ENCODE data around the gene CTTNBP2NL. TPM values are rescaled to one million over a fixed set of nuclear protein-coding genes. Genes with fewer than 3 reads are reported as not detected.
A peak's percentile ranks its signal among the peaks of the same experiment; 100 is the strongest.

Gene CTTNBP2NL
- total and polyA plus RNA-seq, 2 of the 4 experiments (the other 2 are of a cell fraction): 12.4 to 22.0 TPM

DNA sequence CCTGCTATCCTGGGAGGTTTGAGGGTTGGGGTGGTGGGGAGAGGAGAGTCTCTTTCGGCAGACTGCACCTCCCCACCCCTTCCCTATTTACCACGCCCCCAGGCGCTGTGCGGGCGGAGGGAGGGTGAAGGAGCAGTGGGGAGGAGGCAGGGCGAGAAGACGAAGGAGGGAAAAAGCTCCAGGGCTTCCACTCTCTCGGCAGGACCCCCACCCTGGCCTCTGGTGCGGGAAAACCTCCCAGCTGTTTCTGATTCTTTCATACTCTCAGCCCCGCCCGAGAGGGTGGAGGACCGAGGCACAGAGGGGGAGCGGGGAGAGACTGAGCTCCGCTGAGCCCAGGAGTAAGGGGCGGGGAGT lies 111.9 kb downstream of the CTTNBP2NL start:
- TF ChIP-seq, protein P1, sequence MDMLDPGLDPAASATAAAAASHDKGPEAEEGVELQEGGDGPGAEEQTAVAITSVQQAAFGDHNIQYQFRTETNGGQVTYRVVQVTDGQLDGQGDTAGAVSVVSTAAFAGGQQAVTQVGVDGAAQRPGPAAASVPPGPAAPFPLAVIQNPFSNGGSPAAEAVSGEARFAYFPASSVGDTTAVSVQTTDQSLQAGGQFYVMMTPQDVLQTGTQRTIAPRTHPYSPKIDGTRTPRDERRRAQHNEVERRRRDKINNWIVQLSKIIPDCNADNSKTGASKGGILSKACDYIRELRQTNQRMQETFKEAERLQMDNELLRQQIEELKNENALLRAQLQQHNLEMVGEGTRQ (IDR thresholded peaks at IDR 0.05; ENCODE audit: low read depth, low read length): no peak
- no peak for TF ChIP-seq MAZ (IDR thresholded peaks at IDR 0.05; ENCODE audit: borderline replicate concordance, low read depth, low read length)
- TF ChIP-seq RAD21 (IDR thresholded peaks at IDR 0.05; ENCODE audit: low read length): no peak
- TF ChIP-seq CHD1 (IDR thresholded peaks at IDR 0.05; ENCODE audit: low read depth, low read length): no peak
- TF ChIP-seq, protein P2, sequence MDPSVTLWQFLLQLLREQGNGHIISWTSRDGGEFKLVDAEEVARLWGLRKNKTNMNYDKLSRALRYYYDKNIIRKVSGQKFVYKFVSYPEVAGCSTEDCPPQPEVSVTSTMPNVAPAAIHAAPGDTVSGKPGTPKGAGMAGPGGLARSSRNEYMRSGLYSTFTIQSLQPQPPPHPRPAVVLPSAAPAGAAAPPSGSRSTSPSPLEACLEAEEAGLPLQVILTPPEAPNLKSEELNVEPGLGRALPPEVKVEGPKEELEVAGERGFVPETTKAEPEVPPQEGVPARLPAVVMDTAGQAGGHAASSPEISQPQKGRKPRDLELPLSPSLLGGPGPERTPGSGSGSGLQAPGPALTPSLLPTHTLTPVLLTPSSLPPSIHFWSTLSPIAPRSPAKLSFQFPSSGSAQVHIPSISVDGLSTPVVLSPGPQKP (IDR thresholded peaks at IDR 0.05; ENCODE audit: borderline replicate concordance, low read depth, low read length): no peak
- TF ChIP-seq FOS (IDR thresholded peaks at IDR 0.05; ENCODE audit: low read depth, low read length): no peak
- TF ChIP-seq POLR2A (IDR thresholded peaks at IDR 0.05; ENCODE audit: low read depth, low read length): no peak
- TF ChIP-seq MAFK (IDR thresholded peaks at IDR 0.05; ENCODE audit: low read depth, low read length): no peak
- no peak for TF ChIP-seq RCOR1 (IDR thresholded peaks at IDR 0.05; ENCODE audit: insufficient replicate concordance, low read length)
- TF ChIP-seq NFE2L2 (IDR thresholded peaks at IDR 0.05; ENCODE audit: low read depth, low read length): no peak
- TF ChIP-seq SMC3 (IDR thresholded peaks at IDR 0.05; ENCODE audit: low read depth, low read length): no peak
- TF ChIP-seq BHLHE40 (IDR thresholded peaks at IDR 0.05; ENCODE audit: low read depth, low read length): no peak
- TF ChIP-seq, protein P3, sequence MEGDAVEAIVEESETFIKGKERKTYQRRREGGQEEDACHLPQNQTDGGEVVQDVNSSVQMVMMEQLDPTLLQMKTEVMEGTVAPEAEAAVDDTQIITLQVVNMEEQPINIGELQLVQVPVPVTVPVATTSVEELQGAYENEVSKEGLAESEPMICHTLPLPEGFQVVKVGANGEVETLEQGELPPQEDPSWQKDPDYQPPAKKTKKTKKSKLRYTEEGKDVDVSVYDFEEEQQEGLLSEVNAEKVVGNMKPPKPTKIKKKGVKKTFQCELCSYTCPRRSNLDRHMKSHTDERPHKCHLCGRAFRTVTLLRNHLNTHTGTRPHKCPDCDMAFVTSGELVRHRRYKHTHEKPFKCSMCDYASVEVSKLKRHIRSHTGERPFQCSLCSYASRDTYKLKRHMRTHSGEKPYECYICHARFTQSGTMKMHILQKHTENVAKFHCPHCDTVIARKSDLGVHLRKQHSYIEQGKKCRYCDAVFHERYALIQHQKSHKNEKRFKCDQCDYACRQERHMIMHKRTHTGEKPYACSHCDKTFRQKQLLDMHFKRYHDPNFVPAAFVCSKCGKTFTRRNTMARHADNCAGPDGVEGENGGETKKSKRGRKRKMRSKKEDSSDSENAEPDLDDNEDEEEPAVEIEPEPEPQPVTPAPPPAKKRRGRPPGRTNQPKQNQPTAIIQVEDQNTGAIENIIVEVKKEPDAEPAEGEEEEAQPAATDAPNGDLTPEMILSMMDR (conservative IDR thresholded peaks at IDR 0.05; ENCODE audit: low read depth, low read length): no peak
- no peak for TF ChIP-seq MXI1 (IDR thresholded peaks at IDR 0.05; ENCODE audit: borderline replicate concordance, low read depth, low read length)
- TF ChIP-seq CEBPB (IDR thresholded peaks at IDR 0.05; ENCODE audit: low read depth, low read length): no peak
- TF ChIP-seq RFX5 (IDR thresholded peaks at IDR 0.05; ENCODE audit: low read depth, low read length): no peak
- POLR2A ChIA-PET (ENCODE audit: unreplicated experiment): no interaction called here
- H3K14ac ChIP-seq (replicated peaks; ENCODE audit: low read depth, low read length): no peak overlapping the region

More for the DNA sequence above, 111.9 kb downstream of the CTTNBP2NL start:
- no peak overlapping the region for H2BK15ac ChIP-seq (ENCODE audit: low read depth, low read length)
- no peak overlapping the region for H3K9ac ChIP-seq (ENCODE audit: low read depth, low read length)
- H3K9me1 ChIP-seq (ENCODE audit: insufficient read depth, low read length): peaks cover 7% of the 10 kb centered on the region; the same call in 1 of the 2 replicates
- no peak overlapping the region for H4K91ac ChIP-seq (ENCODE audit: insufficient read depth, low read depth, low read length)
- H2BK120ac ChIP-seq (ENCODE audit: low read depth, low read length): no peak overlapping the region
- peaks cover 4% of the 10 kb centered on the region; the same call in 1 of the 2 replicates for H3K9me3 ChIP-seq (ENCODE audit: control insufficient read depth, insufficient read depth, low read length)
- no peaks in the 10 kb centered on the region for H4K20me1 ChIP-seq (ENCODE audit: insufficient read depth, low read length)
- peak overlapping the region; percentile 86 for H2AFZ ChIP-seq (replicated peaks; ENCODE audit: low read length, poor library complexity)
- DNase-seq (no peak), ATAC-seq (ENCODE audit: low read depth) (no peak; the same call in 1 of the 2 replicates)
- no peak overlapping the region for H4K5ac ChIP-seq (ENCODE audit: low read depth, low read length)
- no peak overlapping the region for H4K8ac ChIP-seq (ENCODE audit: low read depth in 2 of 2, low read length in 2 of 2)
- H3K23ac ChIP-seq (ENCODE audit: low read depth, low read length): 0 out of 2 replicates have a peak overlapping the region, but pooled peaks have one; percentile 47
- in situ Hi-C loops (cut with MboI; ENCODE audit: low sequenced_read_pairs) (loop anchor here (10.0 kb wide), 1 partner anchor 197 kb away; the partner anchor contains the start of gene RHOC), dilution Hi-C loops (cut with HindIII; ENCODE audit: low sequenced_read_pairs, unreplicated experiment) (no loop called here), intact Hi-C loops (cut with micrococcal nuclease) (no loop called here)
- no peak overlapping the region for H3K56ac ChIP-seq (ENCODE audit: extremely low read depth, insufficient read depth, low read length)
- H2AK9ac ChIP-seq (replicated peaks; ENCODE audit: low read depth, low read length, poor library complexity): no peak overlapping the region
- H3K27me3 ChIP-seq (ENCODE audit: control insufficient read depth, insufficient read depth, low read length): peaks cover 53% of the 10 kb centered on the region
- WGBS, 2 experiments (ENCODE audit: extremely low coverage in 2 of 2, insufficient read length in 1 of 2): 0% methylated on average over 3 of the region's 15 CpGs; no CpG with 5 or more reads in 1 of the 2 experiments
- no peak overlapping the region for H2AK5ac ChIP-seq (ENCODE audit: low read depth, low read length)
- H3K79me1 ChIP-seq (ENCODE audit: low read depth in 1 of 2, low read length in 2 of 2): no peaks in the 10 kb centered on the region
- H3K4me3 ChIP-seq (ENCODE audit: insufficient read depth, low read depth, low read length): peak overlapping the region; percentile 24
- H3K4me1 ChIP-seq (ENCODE audit: control insufficient read depth, insufficient read depth, low read length): peaks cover 9% of the 10 kb centered on the region; the same call in 1 of the 2 replicates
- H3K18ac ChIP-seq (ENCODE audit: low read depth, low read length): no peak overlapping the region; the same call in 1 of the 2 replicates
- H3K4me2 ChIP-seq (ENCODE audit: low read depth, low read length): peak overlapping the region; percentile 69
- no peak overlapping the region for H2BK5ac ChIP-seq (ENCODE audit: low read depth, low read length, poor library complexity, severe bottlenecking)
- CTCF ChIA-PET: no interaction called here
- no TSS peak for BruUV-seq (replicated peaks)
- no peak overlapping the region for H3K4ac ChIP-seq (ENCODE audit: low read depth, low read length)
- H2BK20ac ChIP-seq (ENCODE audit: low read depth, low read length): no peak overlapping the region
- no peak overlapping the region for H3K27ac ChIP-seq (ENCODE audit: insufficient read depth, low read length)
- H3K36me3 ChIP-seq (ENCODE audit: control insufficient read depth, insufficient read depth, low read length): no peaks in the 10 kb centered on the region
